Measurements from ENCODE around the gene CETN1.

DNA sequence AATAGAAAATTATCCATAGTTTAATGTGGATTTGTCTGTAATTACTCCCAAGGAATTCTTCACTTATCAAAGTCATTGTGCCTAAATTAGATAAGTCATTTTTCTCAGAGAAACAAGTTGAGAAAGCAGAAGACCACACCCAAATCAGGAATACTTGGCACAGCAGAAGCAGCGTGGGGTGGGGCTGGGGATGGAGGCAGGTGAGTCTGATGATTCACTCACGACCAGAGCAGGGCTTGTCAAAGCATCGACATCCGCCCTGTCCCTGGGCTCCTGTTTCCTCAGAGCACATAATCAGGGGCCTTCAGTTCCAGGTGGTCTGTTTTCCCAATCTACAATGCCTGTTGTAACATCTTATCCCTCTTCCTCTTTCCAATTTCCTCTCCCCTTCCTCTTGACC, 48.2 kb upstream of the CETN1 start:
- TF ChIP-seq, protein P1, sequence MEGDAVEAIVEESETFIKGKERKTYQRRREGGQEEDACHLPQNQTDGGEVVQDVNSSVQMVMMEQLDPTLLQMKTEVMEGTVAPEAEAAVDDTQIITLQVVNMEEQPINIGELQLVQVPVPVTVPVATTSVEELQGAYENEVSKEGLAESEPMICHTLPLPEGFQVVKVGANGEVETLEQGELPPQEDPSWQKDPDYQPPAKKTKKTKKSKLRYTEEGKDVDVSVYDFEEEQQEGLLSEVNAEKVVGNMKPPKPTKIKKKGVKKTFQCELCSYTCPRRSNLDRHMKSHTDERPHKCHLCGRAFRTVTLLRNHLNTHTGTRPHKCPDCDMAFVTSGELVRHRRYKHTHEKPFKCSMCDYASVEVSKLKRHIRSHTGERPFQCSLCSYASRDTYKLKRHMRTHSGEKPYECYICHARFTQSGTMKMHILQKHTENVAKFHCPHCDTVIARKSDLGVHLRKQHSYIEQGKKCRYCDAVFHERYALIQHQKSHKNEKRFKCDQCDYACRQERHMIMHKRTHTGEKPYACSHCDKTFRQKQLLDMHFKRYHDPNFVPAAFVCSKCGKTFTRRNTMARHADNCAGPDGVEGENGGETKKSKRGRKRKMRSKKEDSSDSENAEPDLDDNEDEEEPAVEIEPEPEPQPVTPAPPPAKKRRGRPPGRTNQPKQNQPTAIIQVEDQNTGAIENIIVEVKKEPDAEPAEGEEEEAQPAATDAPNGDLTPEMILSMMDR (IDR thresholded peaks at IDR 0.05), result no peak
- TF ChIP-seq POLR2A (IDR thresholded peaks at IDR 0.05), result no peak

Data from uterus (tissue), 2 donors.